ENCODE measurements around the gene KREMEN2. TPM values are rescaled to one million over a fixed set of nuclear protein-coding genes. Genes with fewer than 3 reads are reported as not detected.

The KREMEN2 gene
- total and polyA plus RNA-seq, 2 of the 8 experiments (the other 6 are each of a cell fraction or from before 2014, with no cell fraction given), result 6.6 to 7.0 TPM

DNA sequence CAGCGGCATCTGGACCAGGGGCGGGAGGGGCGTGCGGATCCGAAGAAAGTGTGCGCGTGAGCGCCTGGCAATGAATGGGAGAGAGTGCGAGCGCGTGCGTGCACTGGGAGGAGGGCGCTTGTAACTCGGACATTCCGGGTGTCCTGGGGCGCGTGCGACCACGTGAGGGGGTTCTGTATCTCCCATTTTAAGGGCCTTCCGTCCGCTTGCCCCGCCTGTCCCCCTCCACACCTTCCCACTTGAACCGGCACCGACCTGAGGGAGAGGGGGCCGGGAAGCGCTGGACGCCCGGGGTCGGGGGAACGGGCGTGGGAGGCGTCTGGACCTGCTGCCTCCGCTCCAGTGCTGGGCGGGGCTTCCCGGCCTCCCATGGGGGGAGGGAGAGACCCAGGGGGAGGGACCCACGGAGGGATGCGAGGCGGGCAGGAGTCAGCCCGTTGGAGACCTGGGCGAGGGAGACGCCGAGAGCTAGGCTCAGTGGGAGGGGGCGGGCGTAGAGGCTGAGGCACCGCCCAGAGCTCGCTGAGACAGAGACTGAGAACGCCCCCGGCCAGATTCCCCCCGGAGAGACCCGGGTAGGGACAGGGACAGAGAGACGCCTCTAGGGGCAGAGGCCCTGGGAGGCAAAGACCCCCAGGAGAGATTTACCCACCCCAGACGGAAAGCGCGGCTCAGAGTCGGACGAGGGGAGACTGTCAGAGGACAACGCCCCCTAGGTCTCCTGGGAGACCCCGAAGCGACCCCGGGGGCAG is at the start of gene KREMEN2 (continued):
- TF ChIP-seq, protein P1, sequence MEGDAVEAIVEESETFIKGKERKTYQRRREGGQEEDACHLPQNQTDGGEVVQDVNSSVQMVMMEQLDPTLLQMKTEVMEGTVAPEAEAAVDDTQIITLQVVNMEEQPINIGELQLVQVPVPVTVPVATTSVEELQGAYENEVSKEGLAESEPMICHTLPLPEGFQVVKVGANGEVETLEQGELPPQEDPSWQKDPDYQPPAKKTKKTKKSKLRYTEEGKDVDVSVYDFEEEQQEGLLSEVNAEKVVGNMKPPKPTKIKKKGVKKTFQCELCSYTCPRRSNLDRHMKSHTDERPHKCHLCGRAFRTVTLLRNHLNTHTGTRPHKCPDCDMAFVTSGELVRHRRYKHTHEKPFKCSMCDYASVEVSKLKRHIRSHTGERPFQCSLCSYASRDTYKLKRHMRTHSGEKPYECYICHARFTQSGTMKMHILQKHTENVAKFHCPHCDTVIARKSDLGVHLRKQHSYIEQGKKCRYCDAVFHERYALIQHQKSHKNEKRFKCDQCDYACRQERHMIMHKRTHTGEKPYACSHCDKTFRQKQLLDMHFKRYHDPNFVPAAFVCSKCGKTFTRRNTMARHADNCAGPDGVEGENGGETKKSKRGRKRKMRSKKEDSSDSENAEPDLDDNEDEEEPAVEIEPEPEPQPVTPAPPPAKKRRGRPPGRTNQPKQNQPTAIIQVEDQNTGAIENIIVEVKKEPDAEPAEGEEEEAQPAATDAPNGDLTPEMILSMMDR (IDR thresholded peaks at IDR 0.05; ENCODE audit: control extremely low read depth in 1 of 3, insufficient read depth in 1 of 3, low read depth in 1 of 3, low read length in 3 of 3), result peak in 1 of 3 experiments; percentile 13; a peak in 1 of 4 replicates
- TF ChIP-seq CEBPB (IDR thresholded peaks at IDR 0.05; ENCODE audit: low read depth, low read length) (no peak), KDM5A (IDR thresholded peaks at IDR 0.05; ENCODE audit: low read length) (no peak), NANOG (IDR thresholded peaks at IDR 0.05; ENCODE audit: insufficient read depth, low read depth, low read length, poor library complexity, severe bottlenecking) (no peak), CHD7 (IDR thresholded peaks at IDR 0.05; ENCODE audit: insufficient replicate concordance, low read length) (no peak), MAX (IDR thresholded peaks at IDR 0.05) (peak; percentile 85), RBBP5 (IDR thresholded peaks at IDR 0.05; ENCODE audit: borderline replicate concordance, low read depth, low read length) (peak; percentile 82; the same call in 1 of the 2 replicates)
